ENCODE data around the gene PAPPA2.
A peak's percentile ranks its signal among the peaks of the same experiment; 100 is the strongest.
"Not testable (repeated sequence)": the region's sequence is repeated elsewhere in the genome, so short reads cannot be mapped to it uniquely, and the experiment has no call there.

PAPPA2 gene

DNA sequence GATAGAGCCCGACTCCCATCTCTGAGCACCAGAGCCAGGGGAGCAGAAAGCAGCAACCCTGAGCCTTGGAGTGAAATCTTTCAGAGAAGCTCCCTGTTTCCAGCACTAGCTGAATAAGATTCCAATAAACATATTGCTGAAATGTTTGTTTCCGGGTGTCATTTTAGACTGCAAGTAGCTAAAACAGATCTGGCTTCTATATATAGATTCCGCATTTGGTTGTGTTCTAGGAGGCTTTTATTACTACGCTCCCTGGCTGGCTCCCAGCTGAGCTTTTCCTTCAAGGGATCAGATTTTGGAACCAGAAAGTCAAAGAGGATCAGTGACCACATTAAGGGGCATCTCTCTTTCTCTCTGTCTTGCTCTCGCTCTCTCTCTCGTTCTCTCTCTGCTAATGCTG lies 88.2 kb downstream of the PAPPA2 start:
- no peak for DNase-seq (ENCODE audit: low spot score)

DNA sequence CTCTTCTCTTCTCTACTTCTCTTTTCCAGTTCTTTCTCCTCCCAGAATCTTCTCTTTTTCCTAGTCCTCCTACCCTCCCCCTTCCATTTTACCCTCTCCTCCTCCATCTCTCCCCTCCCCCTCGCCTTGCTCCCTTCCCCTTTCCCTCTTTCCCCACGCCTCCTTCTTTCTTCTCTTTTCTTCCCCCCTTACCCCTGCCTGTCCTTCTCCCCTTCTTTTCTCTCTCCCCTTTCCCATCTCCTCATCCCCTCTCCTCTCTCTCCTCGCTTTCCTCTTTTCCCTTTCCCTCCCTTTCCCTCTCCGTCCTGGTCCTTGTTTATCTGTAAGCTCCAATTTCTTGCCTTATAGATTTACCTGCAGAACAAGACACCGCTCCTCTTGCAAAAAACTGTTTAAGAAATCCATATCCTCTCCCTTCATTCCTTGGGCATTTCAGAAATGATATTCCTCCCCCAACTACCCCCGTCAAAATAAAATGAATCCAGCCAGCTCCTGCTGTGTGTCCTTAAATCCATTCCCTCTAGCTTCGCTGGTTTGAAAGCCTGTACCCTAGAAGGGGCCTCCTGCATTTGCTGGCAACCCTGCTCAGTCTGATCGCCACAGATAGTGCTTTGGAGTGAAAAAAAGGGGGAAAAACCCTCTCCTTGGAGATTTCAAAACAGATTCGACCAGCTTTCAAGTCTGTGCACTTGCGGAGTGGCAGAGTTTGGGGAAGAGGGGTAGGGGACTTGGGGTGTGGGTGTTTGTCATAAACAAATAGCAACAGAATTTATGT lies 89.4 kb downstream of the PAPPA2 start:
- DNase-seq (ENCODE audit: low spot score) = no peak

DNA sequence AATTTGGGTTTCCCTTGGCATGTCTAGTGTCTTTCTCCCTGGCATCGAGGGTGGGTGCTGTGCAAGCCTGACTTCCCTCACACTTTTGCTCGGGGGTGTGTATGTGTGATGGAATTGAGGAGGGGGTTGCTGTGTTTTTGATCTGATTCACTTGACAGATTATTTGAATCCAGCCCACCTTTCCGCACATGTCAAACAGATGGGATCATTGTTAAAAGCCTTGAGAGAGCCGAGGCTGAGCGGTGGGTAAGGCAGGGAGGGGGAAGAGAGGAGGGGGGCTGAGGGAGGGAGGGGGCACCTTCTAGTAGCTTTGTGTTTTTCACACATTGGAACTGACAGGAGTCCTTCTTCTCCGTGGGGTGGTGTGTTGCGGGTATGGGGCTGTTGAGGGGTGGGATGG lies 90.0 kb downstream of the PAPPA2 start:
- DNase-seq (ENCODE audit: low spot score) = no peak

DNA sequence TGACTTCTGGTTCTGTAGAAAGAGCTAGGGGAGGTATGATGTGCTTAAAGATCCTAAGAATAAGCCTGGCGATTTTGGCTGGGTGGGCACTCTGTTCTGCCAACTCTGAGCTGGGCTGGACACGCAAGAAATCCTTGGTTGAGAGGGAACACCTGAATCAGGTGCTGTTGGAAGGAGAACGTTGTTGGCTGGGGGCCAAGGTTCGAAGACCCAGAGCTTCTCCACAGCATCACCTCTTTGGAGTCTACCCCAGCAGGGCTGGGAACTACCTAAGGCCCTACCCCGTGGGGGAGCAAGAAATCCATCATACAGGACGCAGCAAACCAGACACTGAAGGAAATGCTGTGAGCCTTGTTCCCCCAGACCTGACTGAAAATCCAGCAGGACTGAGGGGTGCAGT lies 93.3 kb downstream of the PAPPA2 start:
- DNase-seq (ENCODE audit: low spot score) = no peak

DNA sequence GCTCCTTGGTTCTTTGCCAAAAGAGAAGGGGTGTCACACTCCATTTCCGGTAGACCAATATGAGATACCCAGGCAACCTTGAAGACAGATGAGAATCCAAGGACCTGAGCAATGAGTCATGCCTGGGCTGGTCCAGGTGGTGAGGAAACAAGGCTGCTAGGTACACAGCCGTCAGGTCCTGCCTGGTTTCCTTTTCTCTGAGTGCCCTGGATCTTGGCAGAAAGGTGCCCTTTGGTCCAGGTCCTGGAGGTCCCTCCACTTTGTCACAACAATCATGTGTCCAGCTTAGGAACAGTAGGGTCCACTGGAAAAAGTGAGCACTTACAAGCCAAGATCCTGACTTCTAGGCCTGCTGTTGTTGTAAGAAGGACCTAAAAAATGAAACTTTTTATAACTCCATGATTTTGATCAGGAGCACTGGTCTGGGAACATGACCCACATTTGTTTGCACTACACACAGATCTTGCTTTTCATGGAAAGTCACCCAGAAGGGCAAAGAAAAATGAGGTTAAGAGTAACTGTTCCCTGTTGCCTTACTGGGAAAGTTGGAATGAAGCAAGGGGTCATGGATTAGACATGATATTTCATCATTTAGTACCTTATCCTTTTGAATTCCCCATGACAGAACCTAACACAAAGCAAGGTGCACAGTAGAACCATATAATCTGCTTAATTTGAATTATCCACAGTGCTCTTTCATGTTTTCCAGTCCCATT lies 94.7 kb downstream of the PAPPA2 start:
- no peak for DNase-seq (ENCODE audit: low spot score)

DNA sequence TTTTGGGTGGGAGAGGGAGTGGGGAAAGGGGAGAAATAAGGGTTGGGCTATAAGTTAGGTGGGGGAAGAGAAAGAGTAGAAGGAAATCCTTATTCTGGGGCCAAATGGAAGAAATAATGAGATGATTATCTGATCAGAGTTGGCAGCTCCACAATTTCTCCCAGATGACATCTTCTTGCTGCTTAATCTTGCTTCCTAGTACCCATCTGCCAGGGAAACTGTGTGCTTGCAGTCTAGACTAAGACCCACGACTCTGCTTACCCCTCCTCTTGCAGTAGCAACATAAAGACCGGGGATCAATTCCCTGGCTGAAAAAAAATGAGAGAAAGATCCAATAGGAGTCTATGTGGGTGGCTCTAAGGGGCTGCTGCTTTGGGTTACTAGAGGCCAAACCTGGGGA lies 95.6 kb downstream of the PAPPA2 start:
- no peak for DNase-seq (ENCODE audit: low spot score)

DNA sequence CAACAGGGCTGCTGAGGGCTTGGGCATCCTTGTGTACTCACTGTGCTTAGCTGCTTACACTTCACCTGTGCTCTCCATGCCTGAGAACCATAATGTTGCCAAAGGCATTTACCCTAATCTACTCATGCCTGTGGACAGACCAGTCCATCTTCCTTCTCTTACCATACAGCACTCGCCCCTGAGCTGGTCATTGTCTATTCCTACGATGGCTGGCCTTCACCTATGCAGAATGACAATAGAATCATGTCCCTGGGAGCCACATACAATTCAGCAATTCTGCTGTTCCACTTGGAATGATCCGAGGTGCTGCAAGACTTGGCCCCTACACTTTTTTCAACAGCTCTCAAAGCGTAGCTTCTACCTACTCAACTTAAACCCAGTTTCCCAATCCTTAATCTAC lies 96.5 kb downstream of the PAPPA2 start:
- no peak for DNase-seq (ENCODE audit: low spot score)

DNA sequence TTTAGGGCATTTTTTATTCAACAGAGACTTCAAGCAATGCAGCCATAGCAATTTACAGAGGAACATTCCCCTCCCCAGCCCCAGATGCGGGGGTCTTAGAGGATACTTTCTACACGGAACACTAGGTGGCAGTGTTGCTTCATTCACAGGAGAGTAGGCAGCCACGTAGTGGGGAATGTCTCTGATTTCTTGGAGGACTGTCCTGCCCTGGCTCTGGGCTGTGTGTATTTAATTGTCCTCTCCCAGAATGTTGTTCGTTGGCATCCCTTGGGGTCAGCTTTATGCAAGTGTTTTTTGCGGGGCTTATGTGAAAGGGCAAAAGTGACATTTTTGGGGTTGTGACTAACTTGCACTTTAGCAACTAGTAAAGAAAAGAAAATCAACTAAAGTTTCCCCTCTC lies 96.9 kb downstream of the PAPPA2 start:
- peak; percentile 82 for DNase-seq (ENCODE audit: low spot score)

DNA sequence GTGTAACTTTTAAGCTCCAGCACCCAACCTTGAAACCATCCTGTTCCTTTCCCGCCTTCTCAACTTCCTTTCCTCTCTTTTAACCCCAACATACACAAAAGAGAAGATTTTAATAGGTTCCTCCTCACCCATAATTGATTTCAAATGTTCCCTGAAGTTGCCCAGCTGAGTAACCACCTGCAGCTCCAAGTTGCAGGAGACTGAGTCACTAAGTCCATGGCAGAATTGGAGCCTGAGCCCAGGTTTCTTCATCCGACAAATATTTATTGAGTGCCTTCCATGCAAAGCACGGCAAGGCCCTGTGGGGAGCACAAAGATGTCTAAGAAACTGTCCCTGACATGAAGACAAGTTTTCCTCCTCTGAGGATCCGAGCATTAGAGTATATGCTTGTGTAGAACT lies 97.7 kb downstream of the PAPPA2 start:
- no peak for DNase-seq (ENCODE audit: low spot score)

DNA sequence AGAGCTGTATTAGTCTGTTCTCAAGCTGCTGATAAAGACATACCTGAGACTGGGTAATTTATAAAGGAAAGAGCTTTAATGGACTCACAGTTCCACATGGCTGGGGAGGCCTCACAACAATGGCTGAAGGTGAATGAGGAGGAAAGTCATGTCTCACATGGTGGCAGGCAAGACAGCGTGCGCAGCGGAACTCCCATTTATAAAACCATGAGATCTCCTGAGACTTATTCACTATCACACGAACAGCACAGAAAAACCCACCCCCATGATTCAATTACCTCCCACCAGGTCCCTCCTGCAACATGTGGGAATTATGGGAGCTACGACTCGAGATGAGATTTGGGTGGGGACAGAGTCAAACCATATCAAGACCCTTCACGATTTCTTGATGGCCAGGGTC lies 98.8 kb downstream of the PAPPA2 start:
- not testable (repeated sequence) for DNase-seq (ENCODE audit: low spot score)

DNA sequence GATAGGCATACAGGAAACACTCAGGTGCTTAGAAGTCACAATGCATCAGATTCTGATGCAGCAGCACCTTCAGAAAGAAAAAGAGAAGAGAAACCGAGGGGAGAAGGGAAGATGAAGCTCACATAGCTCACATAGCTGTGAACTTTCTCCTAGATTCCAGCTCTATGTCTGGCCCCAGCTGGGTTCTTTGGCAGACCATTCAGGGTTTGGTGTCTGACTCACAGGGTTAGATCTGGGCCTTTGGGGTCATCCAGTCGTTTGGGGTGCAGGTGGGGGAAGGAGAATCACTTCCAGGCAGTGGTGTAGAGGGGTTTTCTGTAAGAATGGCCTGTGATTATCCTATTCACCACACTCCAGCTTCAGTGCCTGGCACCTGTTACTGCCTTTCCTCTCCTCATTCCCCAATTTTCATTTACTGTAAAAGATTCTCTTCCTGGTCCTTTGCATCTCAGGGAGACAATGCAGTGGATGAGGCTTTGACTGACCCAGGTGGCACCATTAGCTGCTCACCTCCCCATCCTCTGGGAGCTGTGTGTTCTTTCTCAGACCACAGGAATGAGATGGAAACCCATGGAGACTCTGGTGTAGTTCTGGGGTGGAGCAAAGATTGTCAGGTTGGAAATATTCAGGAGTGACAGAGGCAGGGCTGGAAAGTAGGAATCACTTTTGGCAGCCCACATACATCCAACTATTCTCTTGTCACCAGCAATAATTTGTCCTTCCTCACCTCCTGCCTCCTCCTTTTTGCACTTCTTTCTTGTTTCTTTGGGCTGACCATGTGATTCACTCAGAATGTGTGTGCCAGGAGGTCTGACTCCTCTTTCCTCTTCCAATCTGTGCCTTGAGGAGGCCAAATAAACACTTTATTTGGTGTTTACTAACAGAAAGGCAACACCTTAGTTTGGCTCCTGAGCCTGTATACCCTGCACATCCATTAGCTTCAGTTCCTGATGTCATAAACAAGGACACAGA lies 103.3 kb downstream of the PAPPA2 start:
- no peak for DNase-seq (ENCODE audit: low spot score)

DNA sequence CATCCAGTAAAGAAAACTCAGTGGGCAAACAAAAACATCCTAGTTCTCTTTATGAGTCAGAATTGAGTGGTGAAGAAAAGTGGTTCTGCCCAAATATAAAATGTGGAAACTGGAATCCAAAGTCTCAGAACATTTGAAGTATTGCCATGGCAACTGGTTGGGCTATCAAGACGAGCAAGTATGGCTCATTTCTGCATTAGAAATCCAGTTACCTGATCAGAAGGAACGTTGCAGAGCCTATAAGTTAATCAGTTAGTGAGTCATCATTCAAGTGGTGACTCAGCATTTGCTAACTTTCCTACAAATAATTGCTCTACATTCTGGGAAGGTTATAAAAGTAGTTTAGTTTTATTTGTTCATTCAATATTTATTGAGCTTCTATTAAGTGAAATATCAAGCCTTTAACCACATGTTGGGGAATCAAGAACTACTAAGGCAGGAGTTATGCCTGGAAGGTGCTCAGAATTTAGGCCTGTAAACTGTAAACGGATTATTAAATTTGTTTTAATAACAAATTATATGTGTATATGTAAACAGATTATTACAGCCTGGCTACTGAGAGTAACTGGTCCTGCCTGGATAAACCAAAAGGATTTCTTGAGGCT lies 104.3 kb downstream of the PAPPA2 start:
- no peak for DNase-seq (ENCODE audit: low spot score)

DNA sequence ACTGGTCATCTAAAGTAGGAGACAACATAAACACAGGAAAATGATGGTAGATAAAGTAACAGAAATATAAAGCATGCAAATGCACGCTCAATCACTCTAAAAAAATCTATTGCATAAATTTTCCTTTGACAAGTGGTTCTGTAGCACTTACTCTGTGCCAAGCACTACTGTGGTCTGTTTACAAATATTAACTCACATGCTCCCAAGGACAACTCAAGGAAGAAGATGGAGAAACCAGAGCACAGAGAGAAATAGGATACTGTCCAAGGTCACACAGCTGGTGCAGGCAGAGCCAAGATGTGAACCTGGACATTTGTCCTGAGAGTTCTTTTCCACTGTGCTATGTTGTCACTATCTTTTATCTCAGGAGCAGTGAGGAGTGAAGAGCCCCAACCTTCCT lies 105.2 kb downstream of the PAPPA2 start:
- DNase-seq (ENCODE audit: low spot score) = no peak

DNA sequence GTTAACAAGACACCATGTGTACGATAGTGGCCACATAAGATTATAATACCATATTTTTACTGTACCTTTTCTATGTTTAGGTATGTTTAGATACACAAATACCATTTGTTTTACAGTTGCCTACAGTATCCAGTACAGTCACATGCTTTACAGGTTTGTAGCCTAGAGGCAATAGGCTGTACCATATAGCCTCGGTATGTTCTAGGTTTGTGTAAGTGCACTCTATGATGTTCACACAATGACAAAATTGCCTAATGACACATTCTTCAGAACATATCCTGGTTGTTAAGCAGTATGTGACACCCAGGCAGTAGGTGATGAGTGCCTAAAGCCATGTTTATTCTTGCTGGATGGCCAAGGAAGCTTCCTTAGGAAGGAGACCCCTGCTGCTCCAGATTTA lies 111.8 kb downstream of the PAPPA2 start:
- DNase-seq (ENCODE audit: low spot score) = no peak

DNA sequence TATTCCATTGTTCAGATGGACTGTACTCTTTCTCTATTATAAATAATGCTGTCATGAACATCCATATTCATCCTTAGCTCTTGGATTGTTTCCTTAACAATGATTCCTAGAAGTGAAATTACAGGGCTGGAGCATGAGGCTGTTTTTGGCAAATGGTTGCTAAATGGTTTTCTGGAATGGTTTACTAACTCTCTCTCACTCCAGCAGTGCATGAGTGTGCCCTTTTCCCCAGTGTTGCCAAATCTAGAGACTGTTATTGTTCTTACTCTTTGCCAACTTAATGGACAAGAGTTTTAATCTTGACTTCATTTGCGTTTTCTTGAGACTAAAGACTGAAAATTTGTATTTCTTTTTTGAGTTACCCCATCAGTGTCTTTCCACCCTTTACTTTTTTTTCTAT lies 113.0 kb downstream of the PAPPA2 start:
- no peak for DNase-seq (ENCODE audit: low spot score)

DNA sequence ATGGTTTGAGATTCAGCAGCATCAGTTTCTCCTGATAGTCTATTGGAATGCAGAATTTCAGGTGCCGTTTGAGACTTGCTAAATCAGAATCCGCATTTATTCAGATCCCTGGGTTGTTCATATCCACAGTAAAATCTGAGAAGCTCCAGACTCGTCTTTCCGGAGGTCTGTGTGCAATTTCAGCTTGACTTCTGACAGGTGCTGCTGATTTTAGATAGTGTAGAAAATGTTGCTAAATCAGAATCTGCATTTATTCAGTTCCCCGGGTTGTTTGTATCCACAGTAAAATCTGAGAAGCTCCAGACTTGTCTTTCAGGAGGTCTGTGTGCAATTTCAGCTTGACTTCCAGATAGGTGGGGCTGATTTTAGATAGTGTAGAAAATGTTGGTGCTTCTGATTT lies 113.7 kb downstream of the PAPPA2 start:
- DNase-seq (ENCODE audit: low spot score) = no peak

DNA sequence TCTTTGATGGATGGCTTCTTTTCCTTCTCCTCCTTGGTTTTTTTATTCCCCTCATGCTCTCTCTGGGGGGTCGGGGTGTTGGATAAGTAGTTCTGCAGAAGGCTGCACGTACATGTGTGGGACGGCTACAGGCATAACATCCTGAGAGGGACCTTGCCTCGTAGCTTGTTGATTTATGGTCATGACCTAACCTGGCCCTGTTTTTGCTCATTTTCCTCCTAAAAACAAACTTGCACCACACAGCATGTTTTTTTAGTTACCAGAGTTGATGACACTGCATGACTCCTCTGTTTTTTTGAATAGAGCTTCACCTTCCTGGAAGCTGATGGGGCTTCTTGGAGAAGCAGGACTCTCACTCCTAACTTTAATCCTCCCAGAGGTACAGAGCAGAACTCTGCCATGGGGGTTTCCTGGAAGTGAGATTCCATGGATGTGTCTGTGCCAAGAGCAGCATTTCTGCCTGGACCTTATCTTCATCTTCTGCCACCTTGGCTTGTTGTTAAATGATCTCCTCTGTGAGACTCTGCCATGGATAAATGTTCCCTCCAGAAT lies 114.7 kb downstream of the PAPPA2 start:
- no peak for DNase-seq (ENCODE audit: low spot score)

DNA sequence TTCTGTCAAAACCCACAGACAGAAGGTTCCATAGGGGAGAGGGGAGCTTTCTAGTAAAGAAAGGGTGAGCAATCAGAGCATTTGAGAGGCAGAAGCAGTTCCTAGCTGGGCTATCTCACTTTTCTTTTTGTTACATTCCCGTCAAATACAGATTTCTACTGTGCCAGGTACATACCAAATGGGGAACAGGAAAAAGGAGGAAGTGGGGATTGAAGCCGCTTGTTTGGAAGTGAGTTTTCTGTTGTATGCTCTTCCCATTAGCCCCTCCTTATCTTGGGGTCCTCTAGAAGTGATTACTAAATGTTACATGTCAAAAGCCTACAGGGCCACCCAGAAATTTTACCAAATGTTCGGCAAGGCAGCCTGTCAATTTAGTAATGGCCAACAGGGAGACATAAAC lies 116.1 kb downstream of the PAPPA2 start:
- DNase-seq (ENCODE audit: low spot score) = no peak

DNA sequence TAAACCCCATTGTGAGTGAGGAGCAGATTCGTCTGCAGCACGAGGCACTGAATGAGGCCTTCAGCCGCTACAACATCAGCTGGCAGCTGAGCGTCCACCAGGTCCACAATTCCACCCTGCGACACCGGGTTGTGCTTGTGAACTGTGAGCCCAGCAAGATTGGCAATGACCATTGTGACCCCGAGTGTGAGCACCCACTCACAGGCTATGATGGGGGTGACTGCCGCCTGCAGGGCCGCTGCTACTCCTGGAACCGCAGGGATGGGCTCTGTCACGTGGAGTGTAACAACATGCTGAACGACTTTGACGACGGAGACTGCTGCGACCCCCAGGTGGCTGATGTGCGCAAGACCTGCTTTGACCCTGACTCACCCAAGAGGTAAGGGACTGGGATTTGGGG lies 132.2 kb downstream of the PAPPA2 start:
- no peak for DNase-seq (ENCODE audit: low spot score)

DNA sequence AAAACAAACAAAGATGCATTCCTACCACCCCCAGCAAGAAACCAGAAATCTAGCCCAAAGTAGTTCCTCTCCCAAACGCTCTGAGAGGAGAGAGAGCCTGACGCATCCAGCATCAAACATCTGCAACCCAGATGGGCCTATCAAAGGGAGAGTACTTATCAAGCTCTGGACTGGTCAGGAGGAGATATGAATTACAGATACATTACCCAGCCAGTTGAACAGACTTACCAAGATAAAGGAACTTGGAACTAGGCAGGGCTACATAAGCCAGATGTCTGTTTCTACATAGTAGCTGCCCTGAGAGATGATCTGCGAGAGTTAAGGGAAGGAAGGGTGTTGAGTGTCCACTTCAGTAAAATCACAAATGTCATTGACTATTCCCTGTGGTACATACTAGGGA lies 138.4 kb downstream of the PAPPA2 start:
- no peak for DNase-seq (ENCODE audit: low spot score)

DNA sequence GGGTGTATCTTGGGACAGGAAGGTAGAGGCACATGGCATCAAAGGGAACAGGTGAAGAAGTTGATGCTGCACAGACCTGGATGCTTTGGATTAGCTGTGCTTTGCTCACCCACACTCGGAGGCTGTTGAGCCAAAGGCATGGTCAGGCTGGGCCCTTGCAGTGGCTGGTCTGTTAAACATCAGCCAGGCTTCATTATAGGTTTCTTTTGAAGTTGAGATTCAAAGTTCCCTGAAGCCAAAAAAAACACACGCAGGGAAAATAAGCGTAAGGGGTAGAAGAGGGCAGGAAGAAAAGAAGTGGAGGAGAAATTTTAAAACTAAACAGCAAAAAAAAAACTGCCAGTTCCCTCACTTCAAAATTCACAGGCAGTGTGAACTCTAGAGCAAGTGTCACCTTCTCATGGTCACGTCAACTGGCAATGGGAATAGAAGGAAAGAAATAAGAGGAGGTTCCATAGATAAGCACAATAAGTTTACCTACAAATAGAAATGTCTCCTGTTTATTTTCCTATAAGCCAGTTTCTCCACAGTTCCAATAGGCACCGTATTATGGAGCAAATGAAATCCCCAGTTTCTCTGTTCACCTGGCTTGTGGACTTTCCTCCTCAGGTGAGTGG lies 139.5 kb downstream of the PAPPA2 start:
- DNase-seq (ENCODE audit: low spot score) = no peak

DNA sequence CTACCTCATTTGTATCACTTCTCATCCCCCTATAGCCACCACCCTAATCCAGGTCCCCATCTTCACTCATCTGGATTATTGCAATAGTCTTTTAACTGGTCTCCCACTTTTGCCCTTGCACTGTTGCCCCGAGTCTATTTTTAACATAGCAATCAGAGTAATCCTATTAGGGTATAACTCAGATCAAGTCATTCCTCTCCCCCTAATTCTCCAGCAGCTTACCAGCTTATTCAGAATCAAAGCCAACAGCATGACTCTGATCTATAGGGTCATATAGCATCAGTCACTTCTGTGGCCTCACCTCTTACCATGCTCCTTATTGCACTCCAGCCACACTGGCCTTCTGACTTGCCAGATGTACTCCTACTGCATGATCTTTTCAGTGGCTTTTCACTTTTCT lies 140.7 kb downstream of the PAPPA2 start:
- no peak for DNase-seq (ENCODE audit: low spot score)
